Cardiac muscle cell (in vitro differentiated cells and primary cell): ENCODE results near the gene SYT1. TPM values are rescaled to one million over a fixed set of nuclear protein-coding genes. Genes with fewer than 3 reads are reported as not detected.

Experiments
- DNase-seq, 2 donors: peaks; one replicate each; pipeline versions ENCODE4 v3.0.0 to v3.0.0-alpha.2; 2010 to 2017; ENCODE audit warnings: low read depth in 1 of 2, low spot score in 1 of 2
- H3K27ac ChIP-seq: fragments of 200-600 bp; sonication (generic); 2 replicates; pipeline ENCODE4 v1.5.1; 2016
- H3K27me3 ChIP-seq: fragments of 200-600 bp; sonication (generic); 2 replicates; pipeline ENCODE4 v1.6.0; 2016; ENCODE audit warnings: control low read depth
- H3K36me3 ChIP-seq: fragments of 200-600 bp; sonication (generic); 2 replicates; pipeline ENCODE4 v1.5.1; 2016; ENCODE audit warnings: control low read depth
- H3K4me1 ChIP-seq: fragments of 200-600 bp; sonication (generic); 2 replicates; pipeline ENCODE4 v1.8.1; 2017; ENCODE audit warnings: low read depth, mild to moderate bottlenecking, mixed run types
- H3K4me3 ChIP-seq: fragments of 200-600 bp; sonication (generic); 2 replicates; pipeline ENCODE4 v1.5.1; 2016; ENCODE audit warnings: mild to moderate bottlenecking
- H3K9me3 ChIP-seq: fragments of 200-600 bp; sonication (generic); 2 replicates; pipeline ENCODE4 v1.5.1; 2017; ENCODE audit warnings: low read depth, mild to moderate bottlenecking, control low read depth
- polyA plus RNA-seq: library from polyadenylated mRNA; unstranded; fragments of >200 nt; fragmentation: Nextera tagmentation; extraction: Ambion mirVana; gene quantifications from 2 replicates; pipeline ENCODE4 v1.2.1, GENCODE V29; 2016
- total RNA-seq: library from RNA; depleted of rRNA; stranded (reverse); fragments of >200 nt; gene quantifications from 2 replicates; pipeline ENCODE4 v1.2.3, GENCODE V29; 2016
- TF ChIP-seq, protein P1 (sequence below): IDR thresholded peaks from 2 replicates; pipeline ENCODE4 v1.5.1; 2012; ENCODE audit warnings: low read depth, mild to moderate bottlenecking, low read length

SYT1 gene
- total and polyA plus RNA-seq, 2 experiments from 2014 or later, result 0.50 to 0.66 TPM

DNA sequence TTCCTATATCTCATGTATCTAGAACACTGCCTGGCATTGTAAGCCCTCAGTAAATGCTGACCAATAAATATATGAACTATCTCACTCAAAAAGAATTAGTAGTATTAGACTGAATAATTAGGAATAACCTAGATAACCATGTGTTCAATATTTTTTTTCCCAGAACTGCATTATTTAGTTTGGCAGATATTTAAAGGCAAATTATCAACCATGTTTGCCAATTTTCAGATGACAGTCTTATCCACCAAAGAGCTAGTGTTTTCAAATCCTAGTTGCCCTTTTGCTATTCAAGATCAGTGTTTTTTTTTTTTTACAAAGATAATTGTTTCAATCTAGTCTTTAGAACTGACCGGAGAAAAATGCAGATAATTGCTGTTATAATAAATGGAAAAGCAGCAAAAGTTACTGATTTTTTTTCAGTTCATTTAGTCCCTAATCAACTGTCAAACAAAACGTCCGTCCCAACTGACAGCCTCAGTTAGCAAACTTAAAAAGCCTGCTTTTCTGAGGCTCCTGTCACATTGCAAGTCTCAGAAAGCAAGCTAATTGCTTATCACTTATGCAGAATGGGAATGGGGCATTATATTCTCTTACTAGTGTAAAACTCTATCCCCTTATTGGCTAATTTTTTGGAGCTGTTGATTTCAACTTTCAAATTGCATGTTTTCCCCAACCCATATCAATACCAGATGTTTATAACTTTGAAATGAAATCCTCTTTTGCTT lies 623.0 kb downstream of the SYT1 start:
- DNase-seq, result no peak
- H3K4me1 ChIP-seq, result no peaks in the 10 kb centered on the region
- no peak overlapping the region for H3K4me3 ChIP-seq
- H3K9me3 ChIP-seq, result no peaks in the 10 kb centered on the region
- H3K27ac ChIP-seq, result no peak overlapping the region
- H3K36me3 ChIP-seq, result no peaks in the 10 kb centered on the region
- H3K27me3 ChIP-seq, result no peaks in the 10 kb centered on the region
- TF ChIP-seq, protein P1, sequence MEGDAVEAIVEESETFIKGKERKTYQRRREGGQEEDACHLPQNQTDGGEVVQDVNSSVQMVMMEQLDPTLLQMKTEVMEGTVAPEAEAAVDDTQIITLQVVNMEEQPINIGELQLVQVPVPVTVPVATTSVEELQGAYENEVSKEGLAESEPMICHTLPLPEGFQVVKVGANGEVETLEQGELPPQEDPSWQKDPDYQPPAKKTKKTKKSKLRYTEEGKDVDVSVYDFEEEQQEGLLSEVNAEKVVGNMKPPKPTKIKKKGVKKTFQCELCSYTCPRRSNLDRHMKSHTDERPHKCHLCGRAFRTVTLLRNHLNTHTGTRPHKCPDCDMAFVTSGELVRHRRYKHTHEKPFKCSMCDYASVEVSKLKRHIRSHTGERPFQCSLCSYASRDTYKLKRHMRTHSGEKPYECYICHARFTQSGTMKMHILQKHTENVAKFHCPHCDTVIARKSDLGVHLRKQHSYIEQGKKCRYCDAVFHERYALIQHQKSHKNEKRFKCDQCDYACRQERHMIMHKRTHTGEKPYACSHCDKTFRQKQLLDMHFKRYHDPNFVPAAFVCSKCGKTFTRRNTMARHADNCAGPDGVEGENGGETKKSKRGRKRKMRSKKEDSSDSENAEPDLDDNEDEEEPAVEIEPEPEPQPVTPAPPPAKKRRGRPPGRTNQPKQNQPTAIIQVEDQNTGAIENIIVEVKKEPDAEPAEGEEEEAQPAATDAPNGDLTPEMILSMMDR, result no peak
